Measurements from ENCODE around the gene LIF.

- TF ChIP-seq FOXA1 (IDR thresholded peaks at IDR 0.05), result no peak
- TF ChIP-seq CTBP1 (IDR thresholded peaks at IDR 0.05; ENCODE audit: borderline replicate concordance), result no peak
- no peak for TF ChIP-seq SP1 (IDR thresholded peaks at IDR 0.05)
- no peak for TF ChIP-seq LEF1 (IDR thresholded peaks at IDR 0.05; ENCODE audit: borderline replicate concordance)
- no peak for TF ChIP-seq FOXM1 (IDR thresholded peaks at IDR 0.05; ENCODE audit: borderline replicate concordance)
- TF ChIP-seq ZNF384 (IDR thresholded peaks at IDR 0.05), result no peak
- no peak for TF ChIP-seq BHLHE40 (IDR thresholded peaks at IDR 0.05; ENCODE audit: borderline replicate concordance)
- no peak for TF ChIP-seq SUZ12 (IDR thresholded peaks at IDR 0.05)
Measured at GRCh38 chr22:30233582-30233981, 13.0 kb downstream of the LIF start.

Data from HEK293T (cell line).